OCI-LY3 (cell line): Measurements from ENCODE around the gene NEMF.

Source experiments
- H2AFZ ChIP-seq: fragments of 200-600, 300-600 bp; shearing (Covaris generic); 2 replicates; pipeline ENCODE4 v1.6.0; 2014; ENCODE audit warnings: antibody characterized with exemption, low read depth, low read length
- H3K27ac ChIP-seq: fragments of 200-600, 300-600 bp; sonication (generic); 2 replicates; pipeline ENCODE4 v1.5.1; 2014; ENCODE audit warnings: mild to moderate bottlenecking, low read length, moderate library complexity, mixed read lengths
- H3K27me3 ChIP-seq: fragments of 200-600, 300-600 bp; sonication (generic); 2 replicates; pipeline ENCODE4 v1.6.1; 2014; ENCODE audit warnings: low read depth, low read length, mixed read lengths
- H3K36me3 ChIP-seq: fragments of 200-600, 300-600 bp; sonication (generic); replicated peaks from 2 replicates; pipeline ENCODE3; 2014; ENCODE audit warnings: low read depth, low read length, mixed read lengths
- H3K4me1 ChIP-seq: fragments of 300-600, 200-600 bp; sonication (generic); 2 replicates; pipeline ENCODE4 v1.6.1; 2014; ENCODE audit warnings: low read length, mixed read lengths
- H3K4me2 ChIP-seq: fragments of 200-600, 300-600 bp; sonication (generic); 2 replicates; pipeline ENCODE4 v1.6.1; 2014; ENCODE audit warnings: low read length, mixed read lengths
- H3K4me3 ChIP-seq: fragments of 300-600, 200-600 bp; sonication (generic); 2 replicates; pipeline ENCODE4 v1.5.1; 2014; ENCODE audit warnings: antibody characterized with exemption, mild to moderate bottlenecking, low read length, moderate library complexity
- H3K79me2 ChIP-seq: fragments of 300-600, 200-600 bp; shearing (Covaris generic); 2 replicates; pipeline ENCODE4 v1.6.1; 2014; ENCODE audit warnings: mild to moderate bottlenecking, low read length, mixed read lengths
- H3K9ac ChIP-seq: fragments of 300-600, 200-600 bp; shearing (Covaris generic); 2 replicates; pipeline ENCODE4 v1.6.0; 2014; ENCODE audit warnings: mild to moderate bottlenecking, low read length, moderate library complexity
- H3K9me3 ChIP-seq: fragments of 200-600, 300-600 bp; shearing (Covaris generic); 2 replicates; pipeline ENCODE4 v1.6.1; 2014; ENCODE audit warnings: low read length, mixed read lengths; ENCODE audit not compliant: insufficient read depth
- H4K20me1 ChIP-seq: fragments of 200-600, 300-600 bp; sonication (generic); 2 replicates; pipeline ENCODE4 v1.6.1; 2016; ENCODE audit warnings: low read length, mixed read lengths; ENCODE audit not compliant: insufficient read depth
- CTCF ChIP-seq: fragments of 200-600, 300-600 bp; sonication (generic); IDR thresholded peaks from 2 replicates; pipeline ENCODE4 v1.5.1; 2014; ENCODE audit warnings: antibody characterized with exemption, low read length, low read depth
- EZH2phosphoT487 ChIP-seq: fragments of 200-600 bp; shearing (Covaris generic); IDR thresholded peaks from 2 replicates; pipeline ENCODE4 v1.6.1; 2018; ENCODE audit warnings: antibody characterized with exemption, mixed run types, low read depth

NEMF gene

GRCh38 chr14:49851813-49852212, 775 bp downstream of the NEMF start:
- Histone ChIP-seq H4K20me1 (peaks cover 4% of the 10 kb centered on the region), H3K36me3 (peaks cover 18% of the 10 kb centered on the region), H3K79me2 (peaks cover 49% of the 10 kb centered on the region), H3K4me1 (peaks cover 8% of the 10 kb centered on the region), H3K27ac (peak overlapping the region; percentile 72), H3K4me2 (peak overlapping the region; percentile 84), H3K9ac (peak overlapping the region; percentile 90), H3K27me3 (no peaks in the 10 kb centered on the region), H2AFZ (no peak overlapping the region), H3K9me3 (no peaks in the 10 kb centered on the region), H3K4me3 (peak overlapping the region; percentile 91)
- no peak for TF ChIP-seq CTCF
- TF ChIP-seq EZH2phosphoT487 = no peak

GRCh38 chr14:49849213-49849847, 3.3 kb downstream of the NEMF start:
- TF ChIP-seq CTCF (no peak), EZH2phosphoT487 (no peak)
- no peak overlapping the region for H3K9ac ChIP-seq
- no peak overlapping the region for H3K27ac ChIP-seq

GRCh38 chr14:49828640-49829039, 23.9 kb downstream of the NEMF start:
- no peaks in the 10 kb centered on the region for H4K20me1 ChIP-seq
- H3K27ac ChIP-seq = no peak overlapping the region
- peaks cover 62% of the 10 kb centered on the region for H3K36me3 ChIP-seq
- H2AFZ ChIP-seq = no peak overlapping the region
- no peak overlapping the region for H3K4me3 ChIP-seq
- no peaks in the 10 kb centered on the region for H3K79me2 ChIP-seq
- H3K9ac ChIP-seq = no peak overlapping the region
- H3K27me3 ChIP-seq = no peaks in the 10 kb centered on the region
- no peak overlapping the region for H3K4me2 ChIP-seq
- no peaks in the 10 kb centered on the region for H3K9me3 ChIP-seq
- TF ChIP-seq EZH2phosphoT487 (no peak), CTCF (no peak)
- peaks cover 6% of the 10 kb centered on the region for H3K4me1 ChIP-seq

More at GRCh38 chr14:49849213-49849847, 3.3 kb downstream of the NEMF start:
- no peaks in the 10 kb centered on the region for H3K9me3 ChIP-seq
- no peak overlapping the region for H3K4me3 ChIP-seq
- H3K4me1 ChIP-seq = peaks cover 8% of the 10 kb centered on the region
- H3K79me2 ChIP-seq = peaks cover 49% of the 10 kb centered on the region
- no peak overlapping the region for H3K4me2 ChIP-seq
- peaks cover 31% of the 10 kb centered on the region for H3K36me3 ChIP-seq
- no peak overlapping the region for H2AFZ ChIP-seq
- H3K27me3 ChIP-seq = no peaks in the 10 kb centered on the region
- peaks cover 4% of the 10 kb centered on the region for H4K20me1 ChIP-seq

GRCh38 chr14:49820176-49820575, 32.4 kb downstream of the NEMF start:
- H3K4me3 ChIP-seq = no peak overlapping the region
- peaks cover 56% of the 10 kb centered on the region for H3K36me3 ChIP-seq
- no peaks in the 10 kb centered on the region for H3K79me2 ChIP-seq
- no peak overlapping the region for H3K4me2 ChIP-seq
- 0 out of 2 replicates have a peak, but pooled peaks cover 4% of the 10 kb centered on the region for H3K9me3 ChIP-seq
- no peaks in the 10 kb centered on the region for H3K4me1 ChIP-seq
- no peak overlapping the region for H3K27ac ChIP-seq
- H4K20me1 ChIP-seq = no peaks in the 10 kb centered on the region
- no peak overlapping the region for H3K9ac ChIP-seq
- no peak for TF ChIP-seq EZH2phosphoT487
- TF ChIP-seq CTCF = no peak
- no peak overlapping the region for H2AFZ ChIP-seq
- no peaks in the 10 kb centered on the region for H3K27me3 ChIP-seq
